Fibroblast of skin of scalp (primary cell): ENCODE measurements around the gene UFSP2.
"Not testable (repeated sequence)": the region's sequence is repeated elsewhere in the genome, so short reads cannot be mapped to it uniquely, and the experiment has no call there.

Source experiments
- DNase-seq: peaks from one replicate; pipeline ENCODE4 v3.0.0-alpha.2; 2013

UFSP2 gene

DNA sequence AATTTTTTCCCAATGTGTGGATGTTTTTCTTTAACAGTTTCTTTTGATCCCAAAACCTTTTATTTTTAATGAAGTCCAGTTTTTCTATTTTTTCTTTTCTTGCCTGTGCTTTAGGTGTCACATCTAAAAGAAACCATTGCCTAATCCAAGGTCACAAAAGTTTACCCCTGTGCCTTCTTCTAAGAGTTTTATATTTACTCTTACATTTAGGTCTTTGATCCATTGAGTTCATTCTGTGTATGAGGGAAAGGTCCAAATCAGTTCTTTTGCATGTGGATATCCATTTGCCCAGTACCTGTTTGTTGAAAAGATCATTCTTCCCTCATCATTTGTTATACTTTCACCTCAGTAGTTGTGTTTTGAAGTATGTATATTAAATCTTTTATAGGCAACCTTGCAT is 43.0 kb downstream of the UFSP2 start:
- DNase-seq, result no peak

DNA sequence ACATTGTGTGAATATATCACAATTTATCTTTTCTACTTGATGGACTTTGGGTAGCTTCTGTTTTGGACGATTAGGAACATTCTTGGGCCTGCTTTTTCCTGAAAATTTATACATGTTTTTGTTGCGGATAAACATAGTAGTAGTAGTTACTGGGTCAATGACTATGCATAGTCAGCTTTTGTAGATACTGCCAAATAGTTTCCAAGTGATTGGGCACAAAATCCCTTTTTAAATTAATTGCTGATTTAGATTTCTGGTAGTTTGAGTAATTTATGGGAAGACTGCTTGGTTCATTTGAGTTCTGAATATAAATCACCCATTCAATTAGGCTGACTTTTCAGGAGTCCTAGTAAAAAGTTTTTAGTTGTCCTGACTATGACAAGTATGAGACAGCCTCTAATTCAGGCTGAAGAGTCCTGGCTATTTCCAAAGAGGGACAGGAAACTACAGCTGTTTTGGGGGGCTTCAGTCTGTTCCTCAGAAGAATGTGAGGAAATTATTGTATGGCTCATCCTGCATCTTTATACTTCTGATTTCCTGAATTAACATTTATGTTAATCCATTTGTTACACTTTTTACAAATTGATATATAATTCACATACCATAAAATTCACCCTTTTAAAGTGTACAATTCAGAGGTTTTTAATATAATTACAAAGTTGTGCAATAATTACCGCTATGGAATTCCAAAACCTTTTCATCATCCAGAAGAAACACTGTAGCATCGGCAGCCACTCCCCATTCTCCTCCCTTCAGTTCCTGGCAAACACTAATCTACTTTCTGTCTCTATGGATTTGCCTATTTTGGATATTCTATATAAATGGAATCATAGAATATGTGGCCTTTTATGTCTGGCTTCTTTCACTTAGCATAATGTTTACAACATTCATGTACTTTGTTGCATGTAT is 44.2 kb downstream of the UFSP2 start:
- DNase-seq, result peak; percentile 46

DNA sequence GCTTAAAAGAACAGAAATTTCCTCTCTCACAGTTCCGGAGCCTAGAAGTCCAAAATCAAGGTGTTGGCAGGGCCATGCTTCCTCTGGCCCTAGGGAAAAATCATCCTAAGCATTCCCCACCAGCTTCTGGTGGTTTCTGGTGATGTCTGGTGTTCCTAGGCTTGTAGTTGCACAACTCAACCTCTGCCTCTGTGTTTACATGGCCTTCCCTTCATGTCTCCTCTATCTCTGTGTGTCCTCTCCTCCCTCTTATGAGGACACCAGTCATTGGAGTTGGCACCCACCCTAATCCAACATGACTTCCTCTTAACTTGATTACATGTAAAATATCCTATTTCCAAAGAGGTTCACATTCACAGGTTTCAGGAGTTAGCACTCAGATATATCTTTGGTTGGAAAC is 45.4 kb downstream of the UFSP2 start:
- no peak for DNase-seq

GRCh38 chr4:185379326-185380295 is 46.2 kb downstream of the UFSP2 start:
- DNase-seq, result no peak

- DNase-seq, result no peak
Observed at GRCh38 chr4:185378264-185378663, 47.5 kb downstream of the UFSP2 start.

GRCh38 chr4:185374573-185374972 is 51.2 kb downstream of the UFSP2 start:
- no peak for DNase-seq

GRCh38 chr4:185374027-185374426 is 51.7 kb downstream of the UFSP2 start:
- DNase-seq, result no peak

GRCh38 chr4:185371702-185372101 is 54.1 kb downstream of the UFSP2 start:
- no peak for DNase-seq

- DNase-seq, result no peak
Observed at GRCh38 chr4:185370268-185370949, 55.4 kb downstream of the UFSP2 start.

- no peak for DNase-seq
Observed at GRCh38 chr4:185369731-185370130, 56.0 kb downstream of the UFSP2 start.

DNA sequence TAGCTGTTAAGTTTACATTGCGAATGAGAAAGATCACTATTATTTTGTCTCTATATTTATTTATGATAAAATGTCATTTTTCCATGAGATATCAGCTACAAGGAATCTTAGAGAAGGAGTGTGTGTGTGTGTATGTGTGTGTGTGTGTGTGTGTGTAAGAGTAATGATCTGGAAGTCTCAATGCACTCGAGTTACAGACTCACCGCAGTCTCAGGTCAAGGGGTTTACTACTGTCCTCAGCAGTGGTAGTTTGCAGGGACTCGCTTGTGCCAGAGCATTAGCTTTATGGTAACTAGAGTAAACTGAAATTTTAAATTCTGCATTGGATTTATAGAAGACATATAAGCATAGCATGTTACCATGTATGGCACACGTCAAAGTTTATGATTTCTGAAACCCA is 60.9 kb downstream of the UFSP2 start:
- no peak for DNase-seq

DNA sequence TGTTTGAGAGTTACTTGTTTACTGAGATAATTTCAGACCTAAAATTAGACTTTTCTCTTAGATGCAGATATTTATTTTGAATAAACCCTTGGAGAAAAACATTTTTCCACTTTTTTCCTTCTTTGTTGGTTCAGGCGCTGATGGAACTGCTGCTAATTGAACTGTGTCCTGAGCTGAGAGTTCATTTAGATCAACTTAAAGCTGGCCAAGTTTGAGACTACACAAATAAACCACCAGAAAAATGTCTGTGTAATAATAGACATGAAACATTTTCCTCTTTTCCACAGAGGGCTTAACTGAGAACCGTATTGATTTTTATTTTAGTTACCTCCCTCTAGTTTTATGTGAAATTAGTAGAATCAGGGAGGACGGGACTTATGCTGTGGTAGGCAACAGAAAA is 62.5 kb downstream of the UFSP2 start:
- DNase-seq, result no peak

DNA sequence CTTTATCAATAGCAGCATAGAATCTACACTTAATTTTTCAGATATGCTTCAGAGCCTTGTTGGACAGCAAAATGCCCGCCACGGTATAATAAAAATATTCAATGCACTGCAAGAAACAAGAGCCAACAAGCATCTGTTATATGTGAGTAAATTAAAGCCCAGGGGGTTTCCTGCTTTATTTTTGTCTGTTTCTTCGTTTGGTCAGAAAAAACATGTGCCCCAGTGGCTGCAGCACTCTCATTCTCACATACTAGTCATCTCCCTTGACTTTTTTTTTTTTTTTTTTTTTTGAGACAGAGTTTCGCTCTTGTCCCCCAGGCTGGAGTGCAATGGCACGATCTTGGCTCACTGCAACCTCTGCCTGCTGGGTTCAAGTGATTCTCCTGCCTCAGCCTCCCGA is 63.2 kb downstream of the UFSP2 start:
- not testable (repeated sequence) for DNase-seq

DNA sequence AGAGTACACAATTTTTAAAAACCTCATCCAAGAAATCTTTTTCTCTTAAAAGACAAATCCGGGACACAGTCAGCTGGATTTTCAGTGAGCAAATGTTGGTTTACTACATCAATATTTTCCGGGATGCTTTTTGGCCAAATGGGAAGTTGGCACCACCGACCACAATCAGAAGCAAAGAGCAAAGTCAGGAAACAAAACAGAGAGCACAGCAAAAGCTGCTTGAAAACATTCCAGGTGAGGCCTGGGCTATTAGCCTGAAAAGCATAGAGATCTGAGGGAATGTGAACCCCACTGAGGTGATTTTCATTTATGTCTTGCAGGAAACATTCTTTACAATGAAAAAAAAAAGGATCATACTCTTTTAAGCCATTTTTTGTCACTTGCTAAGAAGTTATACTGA is 63.9 kb downstream of the UFSP2 start:
- DNase-seq, result no peak

GRCh38 chr4:185359767-185360446 is 65.9 kb downstream of the UFSP2 start:
- DNase-seq, result peak; percentile 53

- peak; percentile 72 for DNase-seq
Observed at GRCh38 chr4:185358959-185359358, 66.8 kb downstream of the UFSP2 start.

GRCh38 chr4:185358514-185358913 is 67.2 kb downstream of the UFSP2 start:
- peak; percentile 72 for DNase-seq

- DNase-seq, result no peak
Observed at GRCh38 chr4:185357733-185358440, 67.9 kb downstream of the UFSP2 start.

GRCh38 chr4:185357211-185357610 is 68.6 kb downstream of the UFSP2 start:
- peak; percentile 40 for DNase-seq

GRCh38 chr4:185352741-185353140 is 73.0 kb downstream of the UFSP2 start:
- DNase-seq, result no peak

GRCh38 chr4:185352202-185352601 is 73.6 kb downstream of the UFSP2 start:
- no peak for DNase-seq
